IMR-90 (cell line): ENCODE data around the gene AXL. TPM values are rescaled to one million over a fixed set of nuclear protein-coding genes. Genes with fewer than 3 reads are reported as not detected.

ENCODE experiments used
- ATAC-seq: fragments of 200-7000 bp; cut with Tn5 transposase; 2 replicates; pipeline ENCODE4 v1.9.1; 2020; ENCODE audit warnings: low read depth, mild to moderate bottlenecking, moderate library complexity
- BruUV-seq: library from RNA; stranded (reverse); fragments of 400-500 nt; replicated peaks from 2 replicates; lab custom pipeline; 2021; lab: Mats Ljungman, UMichigan
- CTCF ChIA-PET: fragments of 300-600 bp; formaldehyde crosslinking; extraction: SDS; loops from one replicate; lab custom pipeline; 2021; ENCODE audit warnings: antibody characterized with exemption; lab: Yijun Ruan, JAX
- POLR2A ChIA-PET: fragments of 300-600 bp; sonication (Branson Sonifier 250); formaldehyde crosslinking; loops from one replicate; lab custom pipeline; 2022; ENCODE audit warnings: antibody characterized with exemption; ENCODE audit not compliant: unreplicated experiment; lab: Charles Lee
- DNase-seq: peaks from one replicate; pipeline ENCODE4 v3.0.0; 2013
- H2AFZ ChIP-seq: replicated peaks from 2 replicates; pipeline ENCODE3; 2013; ENCODE audit warnings: low read length, mild to moderate bottlenecking; ENCODE audit not compliant: poor library complexity
- H2AK5ac ChIP-seq: 2 replicates; pipeline ENCODE4 v1.6.1; 2013; ENCODE audit warnings: low read depth, low read length, inconsistent platforms
- H2AK9ac ChIP-seq: replicated peaks from 2 replicates; pipeline ENCODE3; 2013; ENCODE audit warnings: mild to moderate bottlenecking, low read depth, low read length, moderate library complexity; ENCODE audit not compliant: poor library complexity
- H2BK120ac ChIP-seq: 2 replicates; pipeline ENCODE4 v1.6.1; 2013; ENCODE audit warnings: low read depth, low read length, inconsistent platforms
- H2BK15ac ChIP-seq: 3 replicates; pipeline ENCODE4 v1.6.1; 2013; ENCODE audit warnings: low read depth, low read length, inconsistent platforms
- H2BK20ac ChIP-seq: 2 replicates; pipeline ENCODE4 v1.6.1; 2013; ENCODE audit warnings: low read depth, mild to moderate bottlenecking, inconsistent platforms, low read length, moderate library complexity
- H2BK5ac ChIP-seq: 2 replicates; pipeline ENCODE4 v1.6.1; 2013; ENCODE audit warnings: mild to moderate bottlenecking, low read depth, low read length, inconsistent platforms; ENCODE audit not compliant: poor library complexity, severe bottlenecking
- H3K14ac ChIP-seq: replicated peaks from 2 replicates; pipeline ENCODE4 v1.6.1; 2013; ENCODE audit warnings: low read depth, low read length, inconsistent platforms
- H3K18ac ChIP-seq: 2 replicates; pipeline ENCODE4 v1.6.1; 2013; ENCODE audit warnings: low read depth, low read length, control low read depth
- H3K23ac ChIP-seq: 2 replicates; pipeline ENCODE4 v1.6.1; 2013; ENCODE audit warnings: low read depth, low read length, inconsistent platforms
- H3K27ac ChIP-seq: 2 replicates; pipeline ENCODE4 v1.5.1; 2013; ENCODE audit warnings: mild to moderate bottlenecking, control low read depth, low read length; ENCODE audit not compliant: insufficient read depth
- H3K27me3 ChIP-seq: 2 replicates; pipeline ENCODE4 v1.6.1; 2013; ENCODE audit warnings: low read length; ENCODE audit not compliant: control insufficient read depth, insufficient read depth
- H3K36me3 ChIP-seq: 2 replicates; pipeline ENCODE4 v1.6.1; 2013; ENCODE audit warnings: low read length, mixed read lengths; ENCODE audit not compliant: control insufficient read depth, insufficient read depth
- H3K4ac ChIP-seq: 2 replicates; pipeline ENCODE4 v1.6.1; 2013; ENCODE audit warnings: low read depth, low read length, inconsistent platforms
- H3K4me1 ChIP-seq: 2 replicates; pipeline ENCODE4 v1.6.1; 2013; ENCODE audit warnings: low read length, mixed read lengths; ENCODE audit not compliant: control insufficient read depth, insufficient read depth
- H3K4me2 ChIP-seq: 2 replicates; pipeline ENCODE4 v1.6.1; 2013; ENCODE audit warnings: low read depth, mild to moderate bottlenecking, control low read depth, low read length, moderate library complexity
- H3K4me3 ChIP-seq: 2 replicates; pipeline ENCODE4 v1.5.1; 2013; ENCODE audit warnings: low read depth, mild to moderate bottlenecking, control low read depth, low read length, moderate library complexity; ENCODE audit not compliant: insufficient read depth
- H3K56ac ChIP-seq: 2 replicates; pipeline ENCODE4 v1.6.1; 2013; ENCODE audit warnings: low read length, inconsistent platforms; ENCODE audit not compliant: insufficient read depth; ENCODE audit errors: extremely low read depth
- H3K79me1 ChIP-seq, 2 experiments: 2 replicates each; pipeline ENCODE4 v1.6.1; 2013; ENCODE audit warnings: low read length in 2 of 2, inconsistent platforms in 1 of 2, low read depth in 1 of 2
- H3K9ac ChIP-seq: 2 replicates; pipeline ENCODE4 v1.6.1; 2013; ENCODE audit warnings: low read depth, low read length, control low read depth
- H3K9me1 ChIP-seq: 2 replicates; pipeline ENCODE4 v1.6.1; 2013; ENCODE audit warnings: low read length, inconsistent platforms; ENCODE audit not compliant: insufficient read depth
- H3K9me3 ChIP-seq: 2 replicates; pipeline ENCODE4 v1.6.1; 2013; ENCODE audit warnings: low read length; ENCODE audit not compliant: control insufficient read depth, insufficient read depth
- H4K20me1 ChIP-seq: 2 replicates; pipeline ENCODE4 v1.6.1; 2013; ENCODE audit warnings: low read length, inconsistent platforms; ENCODE audit not compliant: insufficient read depth
- H4K5ac ChIP-seq: 2 replicates; pipeline ENCODE4 v1.6.1; 2013; ENCODE audit warnings: mild to moderate bottlenecking, low read depth, low read length, control low read depth
- H4K8ac ChIP-seq, 2 experiments: 2 replicates each; pipeline ENCODE4 v1.6.1; 2013; ENCODE audit warnings: low read depth in 2 of 2, low read length in 2 of 2, control low read depth in 1 of 2, inconsistent platforms in 1 of 2
- H4K91ac ChIP-seq: 2 replicates; pipeline ENCODE4 v1.6.1; 2013; ENCODE audit warnings: low read depth, low read length, inconsistent platforms; ENCODE audit not compliant: insufficient read depth
- BHLHE40 ChIP-seq: fragments of 150-350 bp; IDR thresholded peaks from 2 replicates; pipeline ENCODE4 v1.6.1; 2016; ENCODE audit warnings: mild to moderate bottlenecking, low read depth, low read length
- CEBPB ChIP-seq: IDR thresholded peaks from 2 replicates; pipeline ENCODE4 v1.6.1; 2012; ENCODE audit warnings: low read depth, low read length, improper control_type of control experiment
- FOS ChIP-seq: fragments of 150-350 bp; IDR thresholded peaks from 2 replicates; pipeline ENCODE4 v1.6.1; 2016; ENCODE audit warnings: low read depth, low read length
- MXI1 ChIP-seq: IDR thresholded peaks from 2 replicates; pipeline ENCODE4 v1.6.1; 2012; ENCODE audit warnings: low read depth, mild to moderate bottlenecking, low read length, moderate library complexity, borderline replicate concordance
- NFE2L2 ChIP-seq: fragments of 150-350 bp; IDR thresholded peaks from 2 replicates; pipeline ENCODE4 v1.6.1; 2016; ENCODE audit warnings: low read depth, mild to moderate bottlenecking, low read length
- RCOR1 ChIP-seq: IDR thresholded peaks from 2 replicates; pipeline ENCODE4 v1.6.1; 2012; ENCODE audit warnings: mild to moderate bottlenecking, low read length, improper control_type of control experiment; ENCODE audit not compliant: insufficient replicate concordance
- RFX5 ChIP-seq: IDR thresholded peaks from 2 replicates; pipeline ENCODE4 v1.8.0; 2012; ENCODE audit warnings: low read depth, mild to moderate bottlenecking, low read length, moderate library complexity
- SMC3 ChIP-seq: fragments of 150-350 bp; IDR thresholded peaks from 2 replicates; pipeline ENCODE4 v1.6.1; 2016; ENCODE audit warnings: low read depth, mild to moderate bottlenecking, antibody characterized with exemption, low read length, moderate library complexity
- WGBS, 2 experiments: methylation state at CpG; one replicate each; pipeline versions ENCODE4 v1.1.5 to v1.1.7; 2013; ENCODE audit warnings: missing lambda C conversion rate in 2 of 2; ENCODE audit not compliant: insufficient read length in 1 of 2; ENCODE audit errors: extremely low coverage in 2 of 2; 5-methylcytosine and 5-hydroxymethylcytosine counted together
- dilution Hi-C: fragments of 300-500 bp; cut with HindIII; formaldehyde crosslinking; loops from one replicate; pipeline ENCODE4 v1.14.3; 2018; ENCODE audit warnings: low sequenced_read_pairs; ENCODE audit not compliant: unreplicated experiment
- in situ Hi-C: fragments of 300-500 bp; cut with MboI; formaldehyde crosslinking; loops from 3 replicates; pipeline ENCODE4 v1.14.3; 2019; ENCODE audit warnings: low sequenced_read_pairs, inconsistent platforms, mixed read lengths
- intact Hi-C: fragments of 100-400 bp; cut with micrococcal nuclease; formaldehyde crosslinking; loops from 2 replicates; pipeline ENCODE4 v1.10.0; 2022
- polyA plus RNA-seq, 3 experiments: library from polyadenylated mRNA; depleted of rRNA; stranded (reverse); fragments of >200 nt; gene quantifications; 2 replicates each; pipeline ENCODE4 v1.2.3, GENCODE V29; 2012; ENCODE audit warnings: low replicate concordance in 1 of 3
- total RNA-seq: library from RNA; depleted of rRNA; stranded (reverse); fragments of >200 nt; gene quantifications from 2 replicates; pipeline ENCODE4 v1.2.3, GENCODE V29; 2012
- TF ChIP-seq, protein P1 (sequence below): fragments of 150-350 bp; IDR thresholded peaks from 2 replicates; pipeline ENCODE4 v1.6.1; 2017; ENCODE audit warnings: mild to moderate bottlenecking, antibody characterized with exemption, low read length, low read depth
- TF ChIP-seq, protein P2 (sequence below): conservative IDR thresholded peaks from 2 replicates; pipeline ENCODE4 v1.5.1; 2012; ENCODE audit warnings: mild to moderate bottlenecking, low read depth, low read length, improper control_type of control experiment

AXL gene
- total and polyA plus RNA-seq, 2 of the 4 experiments (the other 2 are of a cell fraction), result 212 to 466 TPM

DNA sequence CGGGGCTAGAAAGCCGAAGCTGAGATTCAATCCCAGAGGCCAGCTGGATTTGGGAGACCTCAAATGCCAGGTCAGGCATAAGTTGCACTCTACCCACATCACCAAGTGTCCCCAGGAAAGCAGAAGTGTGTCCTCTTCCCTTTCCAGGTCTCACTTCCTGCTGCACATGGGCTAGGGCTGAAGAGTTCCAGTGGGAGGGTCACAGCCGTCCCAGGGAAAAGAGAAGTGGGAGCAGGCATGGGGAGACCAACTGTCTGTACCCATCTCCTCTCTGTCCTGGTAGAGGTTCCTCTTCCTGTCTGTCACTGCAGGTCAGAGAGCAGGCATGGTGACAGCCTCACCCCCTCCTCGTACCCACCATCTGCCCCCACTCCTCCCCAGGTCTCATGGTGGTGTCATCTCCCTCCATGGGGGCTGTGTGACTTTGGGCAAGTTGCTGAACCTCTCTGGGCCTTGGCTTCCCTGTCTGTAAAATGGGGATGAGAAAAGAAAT, 14.8 kb downstream of the AXL start:
- no peak overlapping the region for H3K4me2 ChIP-seq
- no peak overlapping the region for H2AK5ac ChIP-seq
- no TSS peak for BruUV-seq
- no peak overlapping the region for H2BK120ac ChIP-seq
- peaks cover 66 to 81% of the 10 kb centered on the region in 2 experiments for H3K79me1 ChIP-seq
- H4K91ac ChIP-seq, result no peak overlapping the region
- no peak overlapping the region for H3K14ac ChIP-seq
- no peak for DNase-seq
- no peaks in the 10 kb centered on the region for H3K27me3 ChIP-seq
- TF ChIP-seq RFX5, result no peak
- no peak for TF ChIP-seq BHLHE40
- TF ChIP-seq, protein P1, sequence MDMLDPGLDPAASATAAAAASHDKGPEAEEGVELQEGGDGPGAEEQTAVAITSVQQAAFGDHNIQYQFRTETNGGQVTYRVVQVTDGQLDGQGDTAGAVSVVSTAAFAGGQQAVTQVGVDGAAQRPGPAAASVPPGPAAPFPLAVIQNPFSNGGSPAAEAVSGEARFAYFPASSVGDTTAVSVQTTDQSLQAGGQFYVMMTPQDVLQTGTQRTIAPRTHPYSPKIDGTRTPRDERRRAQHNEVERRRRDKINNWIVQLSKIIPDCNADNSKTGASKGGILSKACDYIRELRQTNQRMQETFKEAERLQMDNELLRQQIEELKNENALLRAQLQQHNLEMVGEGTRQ, result no peak
- TF ChIP-seq SMC3, result no peak
- no peak for TF ChIP-seq CEBPB
- no peak for TF ChIP-seq MXI1
- TF ChIP-seq FOS, result no peak
- no peak for TF ChIP-seq RCOR1
- TF ChIP-seq, protein P2, sequence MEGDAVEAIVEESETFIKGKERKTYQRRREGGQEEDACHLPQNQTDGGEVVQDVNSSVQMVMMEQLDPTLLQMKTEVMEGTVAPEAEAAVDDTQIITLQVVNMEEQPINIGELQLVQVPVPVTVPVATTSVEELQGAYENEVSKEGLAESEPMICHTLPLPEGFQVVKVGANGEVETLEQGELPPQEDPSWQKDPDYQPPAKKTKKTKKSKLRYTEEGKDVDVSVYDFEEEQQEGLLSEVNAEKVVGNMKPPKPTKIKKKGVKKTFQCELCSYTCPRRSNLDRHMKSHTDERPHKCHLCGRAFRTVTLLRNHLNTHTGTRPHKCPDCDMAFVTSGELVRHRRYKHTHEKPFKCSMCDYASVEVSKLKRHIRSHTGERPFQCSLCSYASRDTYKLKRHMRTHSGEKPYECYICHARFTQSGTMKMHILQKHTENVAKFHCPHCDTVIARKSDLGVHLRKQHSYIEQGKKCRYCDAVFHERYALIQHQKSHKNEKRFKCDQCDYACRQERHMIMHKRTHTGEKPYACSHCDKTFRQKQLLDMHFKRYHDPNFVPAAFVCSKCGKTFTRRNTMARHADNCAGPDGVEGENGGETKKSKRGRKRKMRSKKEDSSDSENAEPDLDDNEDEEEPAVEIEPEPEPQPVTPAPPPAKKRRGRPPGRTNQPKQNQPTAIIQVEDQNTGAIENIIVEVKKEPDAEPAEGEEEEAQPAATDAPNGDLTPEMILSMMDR, result no peak
- TF ChIP-seq NFE2L2, result no peak
- dilution Hi-C loops (no loop called here), intact Hi-C loops (no loop called here), in situ Hi-C loops (no loop called here)
- no peak overlapping the region for H4K5ac ChIP-seq
- H3K4me3 ChIP-seq, result no peak overlapping the region
- H3K9me1 ChIP-seq, result peaks cover 17% of the 10 kb centered on the region
- CTCF ChIA-PET, result no interaction called here
- POLR2A ChIA-PET, result no interaction called here
- H2BK20ac ChIP-seq, result no peak overlapping the region
- no peak overlapping the region for H3K27ac ChIP-seq
- H3K18ac ChIP-seq, result no peak overlapping the region
- no peak overlapping the region for H2BK15ac ChIP-seq
- no peak for ATAC-seq
- H4K20me1 ChIP-seq, result peaks cover 30% of the 10 kb centered on the region
- H3K9me3 ChIP-seq, result no peaks in the 10 kb centered on the region
- no peak overlapping the region for H3K4ac ChIP-seq
- whole genome bisulfite sequencing, 2 experiments, result no CpG with 5 or more reads among the region's 4 CpGs
- peak overlapping the region; percentile 2 for H2BK5ac ChIP-seq
- H4K8ac ChIP-seq, result peak overlapping the region in 1 of 2 experiments; percentile 31; a peak in 1 of 4 replicates
- no peak overlapping the region for H2AFZ ChIP-seq
- no peak overlapping the region for H3K23ac ChIP-seq
- peaks cover 3% of the 10 kb centered on the region for H3K4me1 ChIP-seq
- no peak overlapping the region for H3K56ac ChIP-seq
- H3K9ac ChIP-seq, result no peak overlapping the region
- H2AK9ac ChIP-seq, result peak overlapping the region; percentile 5
- H3K36me3 ChIP-seq, result peaks cover 67% of the 10 kb centered on the region
